ENCODE data around the gene PPP4R3A. TPM values are rescaled to one million over a fixed set of nuclear protein-coding genes. Genes with fewer than 3 reads are reported as not detected.

Gene PPP4R3A
- polyA plus RNA-seq, 1 donor: 98.6 TPM

GRCh38 chr14:91477388-91477787, 32.7 kb downstream of the PPP4R3A start:
- peaks cover 79% of the 10 kb centered on the region for H3K36me3 ChIP-seq (ENCODE audit: control insufficient read depth, insufficient read depth, low read length)
- H3K4me3 ChIP-seq (ENCODE audit: low read length): no peak overlapping the region
- no peak for DNase-seq
- no peak overlapping the region for H3K27ac ChIP-seq (ENCODE audit: low read length)
- no CpG with 5 or more reads among the region's 3 CpGs for WGBS (ENCODE audit: insufficient coverage, low lambda C conversion rate)
- no peaks in the 10 kb centered on the region for H3K9me3 ChIP-seq (ENCODE audit: control insufficient read depth, low read depth, low read length)
- H3K4me1 ChIP-seq (ENCODE audit: control insufficient read depth, insufficient read depth, low read length): no peaks in the 10 kb centered on the region
- H3K27me3 ChIP-seq (ENCODE audit: control insufficient read depth, insufficient read depth, low read length): no peaks in the 10 kb centered on the region

GRCh38 chr14:91473046-91473445, 37.1 kb downstream of the PPP4R3A start:
- H3K4me3 ChIP-seq (ENCODE audit: low read length): no peak overlapping the region
- no peak for DNase-seq
- WGBS (ENCODE audit: insufficient coverage, low lambda C conversion rate): no CpG with 5 or more reads among the region's 2 CpGs
- no peak overlapping the region for H3K27ac ChIP-seq (ENCODE audit: low read length)
- no peaks in the 10 kb centered on the region for H3K4me1 ChIP-seq (ENCODE audit: control insufficient read depth, insufficient read depth, low read length)
- no peaks in the 10 kb centered on the region for H3K27me3 ChIP-seq (ENCODE audit: control insufficient read depth, insufficient read depth, low read length)
- no peaks in the 10 kb centered on the region for H3K9me3 ChIP-seq (ENCODE audit: control insufficient read depth, low read depth, low read length)
- peaks cover 69% of the 10 kb centered on the region for H3K36me3 ChIP-seq (ENCODE audit: control insufficient read depth, insufficient read depth, low read length)

GRCh38 chr14:91470216-91470615, 39.9 kb downstream of the PPP4R3A start:
- no peak overlapping the region for H3K27ac ChIP-seq (ENCODE audit: low read length)
- no peak for DNase-seq
- H3K9me3 ChIP-seq (ENCODE audit: control insufficient read depth, low read depth, low read length): no peaks in the 10 kb centered on the region
- H3K36me3 ChIP-seq (ENCODE audit: control insufficient read depth, insufficient read depth, low read length): peaks cover 59% of the 10 kb centered on the region
- no peak overlapping the region for H3K4me3 ChIP-seq (ENCODE audit: low read length)
- WGBS (ENCODE audit: insufficient coverage, low lambda C conversion rate): 71% methylated on average over 1 of the region's 2 CpGs
- no peaks in the 10 kb centered on the region for H3K4me1 ChIP-seq (ENCODE audit: control insufficient read depth, insufficient read depth, low read length)
- H3K27me3 ChIP-seq (ENCODE audit: control insufficient read depth, insufficient read depth, low read length): no peaks in the 10 kb centered on the region

DNA sequence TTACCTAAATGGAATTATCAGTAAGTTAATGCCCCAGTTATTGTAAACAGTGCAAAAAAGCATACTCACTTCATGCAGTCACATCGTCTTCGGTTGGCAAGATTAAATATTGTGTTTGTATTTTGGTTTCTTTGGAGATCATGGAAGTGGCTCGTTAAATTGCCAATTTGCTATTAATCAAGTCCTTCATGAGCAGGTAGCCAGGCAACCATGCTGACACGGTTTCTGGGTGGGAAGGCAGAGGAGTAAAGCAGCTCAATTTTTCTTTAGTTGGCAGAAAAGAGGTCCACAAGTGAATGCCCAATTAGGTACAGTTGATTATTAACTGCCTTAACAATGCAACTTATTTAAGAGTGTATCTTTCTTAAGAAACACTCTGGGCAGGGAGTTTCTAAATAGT, 43.9 kb downstream of the PPP4R3A start:
- H3K4me1 ChIP-seq (ENCODE audit: control insufficient read depth, insufficient read depth, low read length): no peaks in the 10 kb centered on the region
- H3K4me3 ChIP-seq (ENCODE audit: low read length): no peak overlapping the region
- WGBS (ENCODE audit: insufficient coverage, low lambda C conversion rate): 40% methylated on average over 2 of the region's 4 CpGs
- no peak overlapping the region for H3K27ac ChIP-seq (ENCODE audit: low read length)
- no peak for DNase-seq
- no peaks in the 10 kb centered on the region for H3K27me3 ChIP-seq (ENCODE audit: control insufficient read depth, insufficient read depth, low read length)
- H3K9me3 ChIP-seq (ENCODE audit: control insufficient read depth, low read depth, low read length): no peaks in the 10 kb centered on the region
- peaks cover 64% of the 10 kb centered on the region for H3K36me3 ChIP-seq (ENCODE audit: control insufficient read depth, insufficient read depth, low read length)

GRCh38 chr14:91464615-91465205, 45.4 kb downstream of the PPP4R3A start:
- Histone ChIP-seq H3K27me3 (ENCODE audit: control insufficient read depth, insufficient read depth, low read length) (no peaks in the 10 kb centered on the region), H3K9me3 (ENCODE audit: control insufficient read depth, low read depth, low read length) (no peaks in the 10 kb centered on the region), H3K4me1 (ENCODE audit: control insufficient read depth, insufficient read depth, low read length) (no peaks in the 10 kb centered on the region), H3K27ac (ENCODE audit: low read length) (no peak overlapping the region), H3K4me3 (ENCODE audit: low read length) (no peak overlapping the region), H3K36me3 (ENCODE audit: control insufficient read depth, insufficient read depth, low read length) (peaks cover 66% of the 10 kb centered on the region)
- WGBS (ENCODE audit: insufficient coverage, low lambda C conversion rate): 50% methylated on average over 2 of the region's 3 CpGs
- DNase-seq: no peak

GRCh38 chr14:91458612-91459011, 51.5 kb downstream of the PPP4R3A start:
- H3K9me3 ChIP-seq (ENCODE audit: control insufficient read depth, low read depth, low read length): no peaks in the 10 kb centered on the region
- H3K4me3 ChIP-seq (ENCODE audit: low read length): no peak overlapping the region
- WGBS (ENCODE audit: insufficient coverage, low lambda C conversion rate): 80% methylated on average over 1 of the region's 5 CpGs
- DNase-seq: no peak
- H3K36me3 ChIP-seq (ENCODE audit: control insufficient read depth, insufficient read depth, low read length): peaks cover 61% of the 10 kb centered on the region
- no peaks in the 10 kb centered on the region for H3K4me1 ChIP-seq (ENCODE audit: control insufficient read depth, insufficient read depth, low read length)
- H3K27ac ChIP-seq (ENCODE audit: low read length): no peak overlapping the region
- H3K27me3 ChIP-seq (ENCODE audit: control insufficient read depth, insufficient read depth, low read length): no peaks in the 10 kb centered on the region

GRCh38 chr14:91456283-91456682, 53.8 kb downstream of the PPP4R3A start:
- H3K4me1 ChIP-seq (ENCODE audit: control insufficient read depth, insufficient read depth, low read length): no peaks in the 10 kb centered on the region
- H3K4me3 ChIP-seq (ENCODE audit: low read length): no peak overlapping the region
- H3K36me3 ChIP-seq (ENCODE audit: control insufficient read depth, insufficient read depth, low read length): peaks cover 44% of the 10 kb centered on the region
- no peak for DNase-seq
- H3K27ac ChIP-seq (ENCODE audit: low read length): no peak overlapping the region
- no peaks in the 10 kb centered on the region for H3K27me3 ChIP-seq (ENCODE audit: control insufficient read depth, insufficient read depth, low read length)
- H3K9me3 ChIP-seq (ENCODE audit: control insufficient read depth, low read depth, low read length): no peaks in the 10 kb centered on the region
- no CpG with 5 or more reads among the region's 1 CpG for WGBS (ENCODE audit: insufficient coverage, low lambda C conversion rate)

DNA sequence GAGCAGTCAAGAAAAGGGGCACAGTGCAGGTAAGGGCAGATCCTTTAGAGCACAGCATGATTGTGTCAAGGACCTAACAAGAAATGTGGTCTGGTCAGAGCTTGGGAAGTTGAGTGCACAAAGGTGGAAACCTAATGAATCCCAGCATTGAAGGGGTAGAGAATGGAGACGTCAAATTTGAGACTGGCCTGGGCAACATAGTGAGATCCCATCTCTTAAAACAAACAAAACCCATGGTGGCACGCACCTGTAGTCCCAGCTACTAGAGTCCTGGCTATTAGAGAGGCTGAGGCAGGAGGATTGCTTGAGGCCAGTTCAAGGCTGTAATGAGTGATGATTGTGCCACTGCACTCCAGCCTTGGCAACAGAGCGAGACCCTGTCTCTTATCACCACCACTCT, 55.5 kb downstream of the PPP4R3A start:
- Histone ChIP-seq H3K36me3 (ENCODE audit: control insufficient read depth, insufficient read depth, low read length) (peaks cover 29% of the 10 kb centered on the region), H3K4me1 (ENCODE audit: control insufficient read depth, insufficient read depth, low read length) (no peaks in the 10 kb centered on the region), H3K27ac (ENCODE audit: low read length) (no peak overlapping the region), H3K27me3 (ENCODE audit: control insufficient read depth, insufficient read depth, low read length) (no peaks in the 10 kb centered on the region), H3K4me3 (ENCODE audit: low read length) (no peak overlapping the region), H3K9me3 (ENCODE audit: control insufficient read depth, low read depth, low read length) (no peaks in the 10 kb centered on the region)
- WGBS (ENCODE audit: insufficient coverage, low lambda C conversion rate): no CpG with 5 or more reads among the region's 3 CpGs
- DNase-seq: no peak

DNA sequence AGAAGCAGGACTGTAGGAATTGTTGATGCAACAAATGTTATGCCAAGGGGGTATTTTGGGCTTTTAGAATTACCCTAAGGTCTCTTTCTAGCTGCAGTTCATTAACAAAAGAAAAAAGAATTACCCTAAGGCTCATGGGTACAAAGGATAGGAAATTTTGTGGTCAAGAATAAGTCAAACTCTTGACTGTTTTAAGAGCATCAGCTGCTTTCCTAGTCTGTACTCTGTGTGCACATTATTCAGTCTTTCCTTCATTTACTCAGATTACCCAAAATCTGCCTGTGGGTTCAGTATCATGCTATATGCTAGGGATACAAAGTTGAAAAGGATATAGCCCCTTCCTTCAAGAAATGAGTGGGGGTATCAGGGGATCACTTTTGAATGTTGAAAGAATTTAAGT, 56.0 kb downstream of the PPP4R3A start:
- H3K36me3 ChIP-seq (ENCODE audit: control insufficient read depth, insufficient read depth, low read length): peaks cover 26% of the 10 kb centered on the region
- DNase-seq: no peak
- no peaks in the 10 kb centered on the region for H3K4me1 ChIP-seq (ENCODE audit: control insufficient read depth, insufficient read depth, low read length)
- H3K27ac ChIP-seq (ENCODE audit: low read length): no peak overlapping the region
- no peaks in the 10 kb centered on the region for H3K27me3 ChIP-seq (ENCODE audit: control insufficient read depth, insufficient read depth, low read length)
- no peaks in the 10 kb centered on the region for H3K9me3 ChIP-seq (ENCODE audit: control insufficient read depth, low read depth, low read length)
- H3K4me3 ChIP-seq (ENCODE audit: low read length): no peak overlapping the region

GRCh38 chr14:91453744-91454143, 56.4 kb downstream of the PPP4R3A start:
- peak; percentile 9 to 14 for DNase-seq
- 86% methylated on average over 1 of the region's 5 CpGs for WGBS (ENCODE audit: insufficient coverage, low lambda C conversion rate)
- Histone ChIP-seq H3K4me1 (ENCODE audit: control insufficient read depth, insufficient read depth, low read length) (no peaks in the 10 kb centered on the region), H3K9me3 (ENCODE audit: control insufficient read depth, low read depth, low read length) (no peaks in the 10 kb centered on the region), H3K36me3 (ENCODE audit: control insufficient read depth, insufficient read depth, low read length) (peaks cover 22% of the 10 kb centered on the region), H3K27ac (ENCODE audit: low read length) (no peak overlapping the region), H3K4me3 (ENCODE audit: low read length) (no peak overlapping the region), H3K27me3 (ENCODE audit: control insufficient read depth, insufficient read depth, low read length) (no peaks in the 10 kb centered on the region)

DNA sequence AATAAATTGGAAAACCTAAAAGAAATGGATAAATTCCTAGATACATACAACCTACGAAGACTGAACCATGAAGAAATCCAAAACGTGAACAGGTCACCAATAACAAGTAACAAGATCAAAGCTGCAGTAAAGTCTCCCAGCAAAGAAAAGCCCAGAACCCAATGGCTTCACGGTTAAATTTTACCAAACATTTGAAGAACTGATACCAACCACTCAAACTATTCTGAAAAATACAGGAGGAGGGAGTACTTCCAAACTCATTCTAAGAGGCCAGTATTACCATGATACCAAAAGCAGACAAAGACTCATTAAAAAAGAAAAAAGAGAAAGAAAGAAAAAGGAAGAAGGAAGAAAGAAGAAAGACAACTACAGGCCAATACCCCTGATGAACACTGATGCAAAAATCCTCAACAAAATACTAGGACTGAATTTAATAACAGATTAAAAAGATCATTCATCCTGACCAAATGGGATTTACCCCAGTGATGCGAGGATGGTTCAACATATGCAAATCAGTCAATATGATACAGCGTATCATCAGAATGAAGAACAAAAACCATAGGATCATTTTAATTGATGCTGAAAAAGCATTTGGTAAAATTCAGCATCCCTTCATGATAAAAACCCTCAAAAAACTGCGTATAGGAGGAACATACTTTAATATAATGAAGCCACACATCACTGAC, 65.6 kb downstream of the PPP4R3A start:
- no peak for DNase-seq
- H3K4me1 ChIP-seq (ENCODE audit: control insufficient read depth, insufficient read depth, low read length): no peaks in the 10 kb centered on the region
- no peak overlapping the region for H3K27ac ChIP-seq (ENCODE audit: low read length)
- H3K36me3 ChIP-seq (ENCODE audit: control insufficient read depth, insufficient read depth, low read length): no peaks in the 10 kb centered on the region
- no peaks in the 10 kb centered on the region for H3K27me3 ChIP-seq (ENCODE audit: control insufficient read depth, insufficient read depth, low read length)
- no CpG with 5 or more reads among the region's 6 CpGs for WGBS (ENCODE audit: insufficient coverage, low lambda C conversion rate)
- no peaks in the 10 kb centered on the region for H3K9me3 ChIP-seq (ENCODE audit: control insufficient read depth, low read depth, low read length)
- H3K4me3 ChIP-seq (ENCODE audit: low read length): no peak overlapping the region

All from large intestine (tissue), 3 donors.